Muscle layer of duodenum (tissue), 2 donors: ENCODE measurements around the gene ITGA1.

Experiments used
- H3K27ac ChIP-seq: one replicate; pipeline ENCODE4 v1.7.0; 2013; ENCODE audit warnings: mild to moderate bottlenecking, low read length
- H3K27me3 ChIP-seq: one replicate; pipeline ENCODE4 v1.7.0; 2013; ENCODE audit warnings: low read depth, mild to moderate bottlenecking, control low read depth, low read length
- H3K36me3 ChIP-seq, 2 donors: one replicate each; pipeline ENCODE4 v1.7.0; 2013; ENCODE audit warnings: low read length in 2 of 2, control low read depth in 1 of 2, mild to moderate bottlenecking in 1 of 2; ENCODE audit not compliant: insufficient read depth in 2 of 2, control insufficient read depth in 1 of 2
- H3K4me1 ChIP-seq, 2 donors: one replicate each; pipeline ENCODE4 v1.7.0; 2013; ENCODE audit warnings: low read length in 2 of 2, mild to moderate bottlenecking in 2 of 2, control low read depth in 1 of 2, moderate library complexity in 1 of 2; ENCODE audit not compliant: insufficient read depth in 2 of 2, control insufficient read depth in 1 of 2
- H3K4me3 ChIP-seq, 2 donors: one replicate each; pipeline ENCODE4 v1.7.0; 2013; ENCODE audit warnings: low read length in 2 of 2, low read depth in 1 of 2, mild to moderate bottlenecking in 1 of 2
- H3K9me3 ChIP-seq, 2 donors: one replicate each; pipeline ENCODE4 v1.7.0; 2013; ENCODE audit warnings: low read length in 2 of 2, control low read depth in 1 of 2, mild to moderate bottlenecking in 1 of 2; ENCODE audit not compliant: control insufficient read depth in 1 of 2
- donor health status: healthy.

Gene ITGA1

DNA sequence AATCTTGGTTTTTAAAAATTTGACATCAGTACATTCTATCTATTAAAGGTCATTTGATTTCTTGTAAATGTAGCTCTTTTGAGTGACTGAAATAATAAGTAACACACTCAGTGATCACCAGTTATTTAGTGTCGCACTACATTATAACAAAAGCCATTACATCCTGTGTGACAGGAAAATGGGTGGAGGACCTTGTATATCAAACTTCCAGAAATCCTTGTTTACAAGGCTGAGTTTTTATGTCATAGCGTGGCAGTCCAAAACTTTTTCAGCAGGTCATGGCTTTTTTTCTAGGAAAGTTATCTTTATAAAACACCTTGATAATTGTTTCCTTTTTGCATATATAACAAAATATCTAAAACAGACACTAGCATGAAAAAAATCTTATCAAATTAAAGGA, 14.4 kb upstream of the ITGA1 start:
- H3K4me1 ChIP-seq: no peaks in the 10 kb centered on the region
- no peaks in the 10 kb centered on the region for H3K9me3 ChIP-seq
- H3K27me3 ChIP-seq: no peaks in the 10 kb centered on the region
- H3K27ac ChIP-seq: no peak overlapping the region
- H3K36me3 ChIP-seq: no peaks in the 10 kb centered on the region
- no peak overlapping the region for H3K4me3 ChIP-seq

DNA sequence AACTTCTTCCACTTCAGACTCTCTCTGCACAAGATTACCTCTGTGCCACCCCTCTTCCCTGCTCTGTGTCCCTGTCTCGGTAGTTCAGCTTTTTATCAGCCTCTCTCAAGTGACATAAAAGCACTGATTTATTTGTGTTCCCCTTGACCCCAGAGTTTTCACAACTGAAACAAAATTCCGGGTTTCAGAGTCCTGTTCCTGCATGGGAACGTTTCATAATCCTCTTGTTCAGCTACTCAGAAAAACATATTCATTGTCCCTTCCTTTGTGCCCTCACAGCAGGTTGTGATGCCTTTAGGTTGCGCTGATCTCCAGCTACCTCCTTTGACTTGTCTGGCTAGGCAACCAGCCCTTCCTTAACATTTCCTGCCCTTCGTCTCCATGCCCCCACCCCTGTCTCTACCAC, 13.7 kb upstream of the ITGA1 start:
- H3K27me3 ChIP-seq: no peaks in the 10 kb centered on the region
- H3K4me1 ChIP-seq: no peaks in the 10 kb centered on the region
- no peaks in the 10 kb centered on the region for H3K9me3 ChIP-seq
- H3K27ac ChIP-seq: no peak overlapping the region
- H3K36me3 ChIP-seq: no peaks in the 10 kb centered on the region
- no peak overlapping the region for H3K4me3 ChIP-seq

DNA sequence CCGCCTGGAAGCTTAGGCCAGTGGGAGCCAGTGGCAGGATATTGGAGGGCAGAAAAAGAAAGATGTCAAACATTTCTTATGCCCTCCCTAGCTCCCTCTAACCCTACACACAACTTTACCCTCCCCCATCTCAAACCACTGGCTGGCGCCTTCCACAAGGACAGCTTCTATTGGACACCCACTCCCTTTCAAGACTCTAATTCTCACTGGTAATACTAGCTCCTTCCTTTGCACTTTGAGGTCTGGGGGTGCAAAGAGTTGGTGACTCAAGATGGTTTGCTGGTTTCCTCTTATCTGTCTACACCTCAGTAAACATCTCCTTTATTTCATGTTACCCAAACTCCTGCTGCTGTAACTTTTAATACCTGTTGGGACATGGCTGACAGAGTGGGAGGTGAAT, 11.6 kb upstream of the ITGA1 start:
- Histone ChIP-seq H3K27ac (no peak overlapping the region), H3K9me3 (no peaks in the 10 kb centered on the region), H3K4me3 (no peak overlapping the region), H3K36me3 (no peaks in the 10 kb centered on the region), H3K4me1 (no peaks in the 10 kb centered on the region), H3K27me3 (no peaks in the 10 kb centered on the region)

DNA sequence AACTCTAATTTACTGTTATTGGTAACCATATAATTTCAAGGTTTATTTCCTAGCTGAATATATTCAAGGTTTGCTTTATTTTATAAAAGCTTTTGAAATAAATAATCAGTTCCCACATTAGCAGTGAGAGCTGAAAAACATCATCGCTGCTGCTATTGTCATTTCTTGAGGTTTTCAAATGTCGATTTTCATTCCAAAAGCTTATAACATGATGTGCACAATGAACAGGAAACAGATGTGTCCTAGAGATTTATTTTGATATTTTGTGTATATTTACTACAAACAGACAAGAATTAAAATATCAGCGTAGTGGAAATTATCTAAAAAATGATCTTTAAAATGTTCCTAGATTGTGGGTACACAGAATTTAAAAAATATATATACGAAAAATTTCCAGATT, 10.5 kb upstream of the ITGA1 start:
- Histone ChIP-seq H3K27ac (no peak overlapping the region), H3K27me3 (no peaks in the 10 kb centered on the region), H3K4me3 (no peak overlapping the region), H3K36me3 (no peaks in the 10 kb centered on the region), H3K4me1 (no peaks in the 10 kb centered on the region), H3K9me3 (no peaks in the 10 kb centered on the region)

DNA sequence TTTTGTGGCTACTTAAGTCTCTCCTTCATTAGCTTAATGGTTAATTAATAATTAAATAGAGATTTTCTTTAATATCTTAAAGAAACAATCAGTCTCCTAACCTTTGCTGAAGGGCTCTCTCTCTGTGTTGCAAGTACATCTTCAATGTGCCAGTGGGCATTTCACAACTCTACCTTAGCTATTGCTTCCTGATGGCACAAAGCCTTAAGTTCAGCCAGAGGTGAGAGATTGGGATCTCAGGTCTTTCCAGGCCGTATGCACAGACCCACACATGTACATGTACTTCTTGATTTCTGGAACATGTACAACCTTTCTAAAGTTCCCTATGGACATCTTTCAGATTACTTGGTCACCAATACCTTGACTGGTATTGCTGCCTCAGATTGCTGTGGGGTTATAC, 8.9 kb upstream of the ITGA1 start:
- H3K9me3 ChIP-seq: no peaks in the 10 kb centered on the region
- no peak overlapping the region for H3K4me3 ChIP-seq
- H3K4me1 ChIP-seq: no peaks in the 10 kb centered on the region
- H3K27me3 ChIP-seq: no peaks in the 10 kb centered on the region
- H3K27ac ChIP-seq: no peak overlapping the region
- no peaks in the 10 kb centered on the region for H3K36me3 ChIP-seq

DNA sequence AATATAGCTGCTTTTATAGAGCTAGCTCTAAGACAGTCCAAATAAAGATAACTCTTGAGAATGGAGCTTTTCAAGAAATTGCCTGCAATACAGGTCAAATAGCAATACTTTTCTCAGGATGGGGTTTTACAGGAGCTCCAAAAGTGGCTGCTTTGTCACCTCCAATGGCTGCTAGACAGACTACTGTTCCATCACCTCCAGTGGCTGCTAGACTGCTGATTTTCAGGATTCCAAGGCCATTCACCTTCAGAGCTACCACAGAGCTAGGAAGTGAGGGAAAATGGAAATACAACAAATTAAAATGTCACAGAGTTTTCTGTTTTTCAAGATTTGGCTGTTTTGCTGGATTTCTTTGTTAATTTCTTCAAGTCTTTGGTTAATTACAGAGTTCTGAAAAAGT, 8.5 kb upstream of the ITGA1 start:
- Histone ChIP-seq H3K4me1 (no peaks in the 10 kb centered on the region), H3K36me3 (no peaks in the 10 kb centered on the region), H3K27ac (no peak overlapping the region), H3K4me3 (no peak overlapping the region), H3K27me3 (no peaks in the 10 kb centered on the region), H3K9me3 (no peaks in the 10 kb centered on the region)

DNA sequence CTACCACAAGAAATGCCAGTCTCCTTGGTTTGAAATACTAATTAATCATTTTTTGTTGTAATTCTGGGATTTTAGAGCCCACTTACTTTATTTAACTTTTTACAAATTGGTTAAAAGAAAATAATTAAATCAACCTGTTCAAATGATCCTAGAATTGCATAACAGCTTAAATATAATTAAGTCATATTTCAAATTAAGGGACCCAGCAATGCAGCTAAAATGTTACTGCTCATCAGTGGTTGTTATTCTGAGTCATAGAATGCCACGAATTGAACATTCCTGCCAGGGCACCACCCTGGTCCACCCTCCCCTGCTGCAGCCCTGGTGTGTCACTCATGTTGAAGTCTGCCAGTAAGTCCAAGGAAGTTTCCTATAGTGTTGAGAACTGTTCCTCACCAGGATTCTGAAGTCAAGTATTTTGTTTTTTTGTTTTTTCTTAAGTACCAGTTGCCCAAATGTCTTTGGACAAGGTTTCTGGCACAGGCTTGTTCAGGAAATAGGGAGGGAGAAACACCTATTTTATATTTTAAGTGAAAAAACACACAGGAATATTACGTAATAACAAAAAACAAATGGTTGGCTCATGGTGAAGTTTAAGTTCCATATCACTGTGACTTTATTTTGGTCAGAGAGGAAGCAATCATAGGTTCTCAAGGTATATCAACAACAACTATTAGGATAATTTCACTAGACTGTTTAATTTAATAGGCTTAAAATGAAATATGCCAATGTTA, 4.3 kb upstream of the ITGA1 start:
- Histone ChIP-seq H3K9me3 (no peaks in the 10 kb centered on the region), H3K27ac (no peak overlapping the region), H3K36me3 (no peaks in the 10 kb centered on the region), H3K4me3 (no peak overlapping the region), H3K4me1 (peaks cover 0 to 7% of the 10 kb centered on the region in 2 donors), H3K27me3 (no peaks in the 10 kb centered on the region)

DNA sequence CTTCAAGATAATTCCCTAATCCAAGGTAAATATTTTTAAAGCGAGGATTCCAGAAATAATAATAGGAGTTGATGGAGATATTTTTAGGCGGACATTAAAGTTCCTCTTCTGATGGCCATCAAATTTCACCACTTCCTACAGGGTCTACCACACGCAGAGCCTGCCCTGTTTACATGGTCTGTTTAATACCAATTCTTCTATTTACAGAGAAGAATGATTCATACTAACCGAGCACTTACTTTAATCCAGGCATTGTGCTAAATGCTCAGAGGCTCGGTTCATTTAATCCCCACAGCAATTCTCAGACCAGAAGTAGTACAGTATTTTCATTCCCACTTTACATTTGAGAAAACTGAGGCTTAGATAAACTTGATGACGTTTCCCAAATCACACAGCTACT, 3.0 kb upstream of the ITGA1 start:
- peaks cover 0 to 7% of the 10 kb centered on the region in 2 donors for H3K4me1 ChIP-seq
- H3K27ac ChIP-seq: no peak overlapping the region
- H3K4me3 ChIP-seq: no peak overlapping the region
- no peaks in the 10 kb centered on the region for H3K9me3 ChIP-seq
- no peaks in the 10 kb centered on the region for H3K36me3 ChIP-seq
- H3K27me3 ChIP-seq: no peaks in the 10 kb centered on the region

DNA sequence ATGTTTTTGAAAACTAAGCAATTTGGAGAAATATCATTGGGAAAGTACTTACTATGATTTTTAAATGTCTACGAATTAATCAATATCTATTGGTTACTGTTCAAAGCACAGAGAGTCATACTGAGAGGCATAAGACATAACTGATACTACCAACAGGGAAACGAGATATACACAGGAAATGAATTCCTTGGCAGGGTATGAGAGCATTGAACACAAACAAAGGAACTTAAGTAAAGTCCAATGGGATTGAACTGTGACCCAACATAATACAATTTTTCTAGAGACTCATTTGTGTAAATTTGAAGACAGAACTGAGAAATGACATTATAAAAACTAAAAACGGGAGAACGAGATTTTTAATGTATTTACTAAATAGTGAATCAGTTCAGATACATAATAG, 1.3 kb upstream of the ITGA1 start:
- peaks cover 4 to 7% of the 10 kb centered on the region in 2 donors for H3K4me1 ChIP-seq
- no peaks in the 10 kb centered on the region for H3K9me3 ChIP-seq
- no peaks in the 10 kb centered on the region for H3K36me3 ChIP-seq
- peak overlapping the region; percentile 94 for H3K27ac ChIP-seq
- H3K27me3 ChIP-seq: no peaks in the 10 kb centered on the region
- peak overlapping the region; percentile 75 to 83 for H3K4me3 ChIP-seq

DNA sequence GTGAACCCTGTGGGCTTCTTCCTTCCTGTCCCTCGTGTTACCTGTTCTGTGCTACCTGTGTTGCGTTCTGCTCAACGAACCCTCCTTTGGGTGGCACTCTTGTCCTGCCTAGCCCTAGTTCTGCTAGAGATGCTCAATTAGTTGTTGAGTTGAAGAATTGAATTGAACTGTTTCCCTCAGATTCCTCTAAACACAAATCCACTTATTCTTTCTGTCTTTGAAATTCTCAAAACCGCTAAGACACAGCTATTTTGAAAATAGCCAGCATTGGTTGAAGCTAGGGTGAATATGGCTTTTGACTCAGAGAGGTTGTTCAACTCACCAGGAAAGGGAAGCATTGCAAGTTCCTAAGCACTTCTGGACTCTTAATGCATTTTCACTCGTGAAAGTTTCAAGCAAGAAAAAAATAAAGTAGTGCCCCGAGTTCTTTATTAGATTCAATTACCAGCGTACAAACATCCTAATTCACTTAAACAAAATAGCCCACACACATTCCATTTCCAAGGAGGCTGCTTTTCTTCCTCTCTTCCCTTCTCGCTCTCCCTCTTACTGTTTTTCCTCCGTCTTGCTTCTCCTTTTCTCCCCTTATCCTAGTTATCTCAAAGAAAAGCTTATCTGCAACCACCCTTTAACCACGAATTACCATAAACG, 642 bp upstream of the ITGA1 start:
- no peaks in the 10 kb centered on the region for H3K36me3 ChIP-seq
- no peaks in the 10 kb centered on the region for H3K9me3 ChIP-seq
- peak overlapping the region; percentile 94 for H3K27ac ChIP-seq
- peaks cover 5 to 7% of the 10 kb centered on the region in 2 donors for H3K4me1 ChIP-seq
- H3K27me3 ChIP-seq: no peaks in the 10 kb centered on the region
- H3K4me3 ChIP-seq: peak overlapping the region; percentile 75 to 83

DNA sequence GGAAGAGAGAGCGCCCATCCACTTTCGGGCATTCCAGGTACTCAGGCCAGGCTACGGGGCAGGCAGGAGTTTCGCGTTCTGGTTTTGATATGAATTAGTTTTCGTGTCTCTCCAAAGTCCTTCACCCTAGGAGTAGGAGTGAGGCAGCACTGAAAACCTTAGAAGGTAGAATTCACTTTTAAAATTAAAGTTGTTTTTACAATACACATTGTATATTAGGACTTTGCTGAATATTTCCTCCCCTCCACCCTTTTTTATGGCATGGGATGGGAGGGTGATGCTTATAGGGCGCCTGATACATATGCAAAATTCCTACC, 747 bp downstream of the ITGA1 start:
- no peaks in the 10 kb centered on the region for H3K27me3 ChIP-seq

DNA sequence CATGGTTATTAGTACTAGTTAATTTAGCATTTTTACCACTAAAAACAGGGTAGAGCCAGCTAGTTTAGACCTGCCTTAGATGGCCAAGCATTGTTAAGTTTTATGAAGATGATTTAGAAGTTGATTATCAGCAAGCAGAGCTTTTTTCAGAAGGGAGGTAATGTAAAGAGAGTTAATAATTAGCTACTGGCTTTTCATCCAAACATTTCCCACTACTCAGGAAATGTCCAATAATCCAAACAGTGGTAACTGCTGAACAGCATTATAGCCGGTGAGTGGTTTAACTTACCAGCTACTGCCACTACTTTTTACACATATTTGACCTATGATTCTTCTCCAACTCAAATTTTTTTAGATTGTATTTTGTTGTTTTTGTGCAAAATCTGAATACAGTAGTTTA, 1.7 kb downstream of the ITGA1 start:
- Histone ChIP-seq H3K4me3 (peak overlapping the region; percentile 75 to 83), H3K27me3 (no peaks in the 10 kb centered on the region), H3K27ac (peak overlapping the region; percentile 94), H3K36me3 (no peaks in the 10 kb centered on the region), H3K9me3 (no peaks in the 10 kb centered on the region), H3K4me1 (peaks cover 7 to 17% of the 10 kb centered on the region in 2 donors)

More for the DNA sequence above, 747 bp downstream of the ITGA1 start:
- Histone ChIP-seq H3K9me3 (no peaks in the 10 kb centered on the region), H3K4me3 (peak overlapping the region; percentile 75 to 83), H3K4me1 (peaks cover 7 to 12% of the 10 kb centered on the region in 2 donors), H3K36me3 (no peaks in the 10 kb centered on the region), H3K27ac (peak overlapping the region; percentile 94)
